Activated effector memory CD4-positive, alpha-beta T cell treated with anti-CD3 and anti-CD28 coated beads, Interleukin-2, amount 50 U/mL, for 16 hours (primary cell): ENCODE results near the gene PDGFB.

Source experiments
- DNase-seq: peaks from one replicate; pipeline ENCODE4 v3.0.0-alpha.2; 2020

PDGFB gene

GRCh38 chr22:39223091-39223710 is 21.6 kb downstream of the PDGFB start:
- no peak for DNase-seq

DNA sequence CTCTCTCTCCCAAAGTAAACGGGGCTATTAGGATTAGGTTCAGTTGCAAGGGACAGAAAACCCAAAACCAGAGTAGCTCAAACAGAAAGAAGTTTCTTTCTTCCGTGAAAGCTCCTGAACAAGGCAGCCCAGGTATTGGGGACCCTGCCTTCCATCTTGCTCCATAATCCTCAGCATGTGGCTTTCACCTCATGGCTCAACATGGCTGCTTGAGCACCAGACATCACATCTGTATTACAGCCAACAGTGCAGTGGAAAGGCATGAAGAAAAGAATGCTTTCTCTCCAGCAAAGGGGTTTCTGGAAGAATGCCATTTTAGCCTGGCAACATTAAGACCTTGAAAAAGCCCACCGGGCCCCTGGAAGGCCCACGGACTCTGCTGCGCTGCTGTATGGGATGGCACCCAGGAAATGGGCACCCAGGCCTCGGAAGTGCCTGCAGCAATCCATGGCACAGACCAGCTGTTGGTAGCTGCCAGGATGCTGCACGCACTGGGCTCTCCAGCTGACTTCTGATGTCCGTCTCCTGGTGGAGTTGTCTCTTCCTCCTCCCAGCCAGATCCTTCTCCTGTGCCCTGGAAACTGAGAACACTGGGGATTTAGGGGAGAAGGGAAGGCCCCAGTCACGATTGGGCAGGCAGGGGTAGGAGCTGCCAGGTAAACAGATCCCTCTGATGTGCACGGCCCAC is 22.6 kb downstream of the PDGFB start:
- DNase-seq: no peak

GRCh38 chr22:39220890-39221850 is 23.6 kb downstream of the PDGFB start:
- no peak for DNase-seq

GRCh38 chr22:39220450-39220849 is 24.3 kb downstream of the PDGFB start:
- peak; percentile 21 for DNase-seq

- DNase-seq: peak; percentile 44
Measured at GRCh38 chr22:39219071-39220039, 25.4 kb downstream of the PDGFB start.

DNA sequence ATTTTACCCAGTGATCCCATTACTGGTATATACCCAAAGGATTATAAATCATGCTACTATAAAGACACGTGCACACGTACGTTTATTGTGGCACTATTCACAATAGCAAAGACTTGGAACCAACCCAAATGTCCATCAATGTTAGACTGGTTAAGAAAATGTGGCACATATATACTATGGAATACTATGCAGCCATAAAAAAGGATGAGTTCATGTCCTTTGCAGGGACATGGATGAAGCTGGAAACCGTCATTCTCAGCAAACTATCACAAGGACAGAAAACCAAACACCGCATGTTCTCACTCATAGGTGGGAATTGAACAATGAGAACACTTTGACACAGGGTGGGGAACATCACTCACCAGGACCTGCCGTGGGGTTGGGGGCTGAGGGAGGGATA is 26.4 kb downstream of the PDGFB start:
- DNase-seq: peak; percentile 38

DNA sequence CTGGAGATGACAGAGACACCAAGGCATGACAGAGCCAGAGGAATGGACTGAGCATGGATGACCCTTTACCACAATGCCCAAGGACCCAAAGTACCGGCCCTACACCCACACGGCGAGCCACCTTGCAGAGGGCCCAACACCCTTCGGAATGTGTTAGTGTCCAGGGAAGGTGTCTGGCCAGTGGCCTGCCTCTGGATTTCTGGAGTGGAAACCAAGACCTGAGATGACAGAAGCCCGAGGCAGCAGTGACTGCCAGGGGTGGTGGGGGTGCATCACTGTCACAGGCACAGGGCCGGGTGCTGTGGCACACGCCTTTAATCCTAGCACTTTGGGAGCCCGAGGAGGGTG is 28.7 kb downstream of the PDGFB start:
- DNase-seq: peak; percentile 38

DNA sequence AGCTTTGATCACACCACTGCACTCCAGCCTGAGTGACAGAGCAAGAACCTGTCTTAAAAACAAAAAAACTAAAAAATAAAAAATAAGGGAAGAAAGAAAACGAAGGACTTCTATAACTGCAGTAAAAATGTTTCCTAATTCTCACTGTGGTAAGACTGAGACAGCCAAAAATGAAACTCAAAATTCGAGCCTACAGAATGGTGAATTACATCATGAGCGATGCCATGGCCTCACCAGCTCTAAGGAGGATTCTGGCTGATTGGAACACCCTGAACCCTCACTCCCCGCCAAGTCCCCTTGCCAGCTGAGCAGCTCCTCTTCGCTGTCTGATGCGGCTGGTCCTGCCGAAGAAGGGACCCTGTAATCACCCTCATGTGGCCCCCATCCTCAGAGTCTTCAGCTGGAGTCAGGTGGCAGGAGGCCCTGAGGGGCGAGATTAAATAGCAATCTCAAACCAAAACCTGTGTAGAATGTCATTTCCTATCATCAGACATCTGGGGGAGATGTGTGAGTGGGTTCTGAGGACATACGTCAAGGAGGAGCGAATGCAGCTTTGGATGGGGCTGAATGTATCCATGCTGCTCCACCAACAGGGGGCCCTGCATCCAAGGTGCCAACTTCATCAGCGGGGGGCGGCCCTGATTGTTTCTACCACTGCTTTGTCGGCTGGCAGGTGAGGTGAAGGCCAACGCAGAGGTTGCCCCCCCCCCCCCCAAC is 29.2 kb downstream of the PDGFB start:
- DNase-seq: peak; percentile 67

GRCh38 chr22:39215070-39215396 is 29.7 kb downstream of the PDGFB start:
- DNase-seq: peak; percentile 24

GRCh38 chr22:39214383-39215069 is 30.3 kb downstream of the PDGFB start:
- DNase-seq: peak; percentile 58

DNA sequence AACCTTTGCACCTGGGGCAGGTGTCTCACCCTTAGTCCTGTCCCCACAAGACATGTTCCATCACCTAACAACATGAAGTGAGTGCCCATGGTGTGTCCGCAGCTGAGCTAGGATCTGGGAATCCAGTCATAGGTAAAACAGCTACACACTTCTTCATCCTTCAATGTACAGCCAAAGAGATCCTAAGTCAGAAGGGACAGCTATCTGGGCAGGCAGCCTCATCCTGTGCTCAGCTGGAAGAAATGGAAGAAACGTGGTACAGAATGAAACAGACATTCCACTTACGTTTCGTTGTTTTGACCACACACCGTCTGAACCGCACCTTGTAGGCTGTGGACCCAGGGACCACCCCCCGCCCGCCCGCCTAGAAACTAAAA is 30.8 kb downstream of the PDGFB start:
- peak; percentile 37 for DNase-seq

- peak; percentile 22 for DNase-seq
Measured at GRCh38 chr22:39212721-39213376, 31.9 kb downstream of the PDGFB start.

DNA sequence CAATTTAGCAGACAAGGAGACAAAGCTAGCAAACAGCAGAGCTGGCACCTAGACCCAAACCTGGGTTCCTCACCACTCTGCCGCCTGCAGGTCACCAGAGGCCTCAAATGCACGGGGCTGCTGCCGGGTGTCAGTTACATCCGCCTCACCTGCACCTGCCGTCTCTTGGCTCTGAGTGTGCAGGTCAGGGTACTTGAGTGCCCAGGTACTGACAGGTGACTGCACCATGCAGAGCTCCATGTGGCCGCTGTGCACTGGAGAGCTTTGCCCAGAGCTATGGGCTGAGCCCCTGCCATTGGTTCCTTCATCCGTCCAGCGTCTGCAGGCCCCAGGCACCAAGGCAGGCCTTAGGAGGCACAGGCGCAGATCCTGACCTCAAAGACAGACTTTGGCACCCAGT is 35.0 kb downstream of the PDGFB start:
- peak; percentile 53 for DNase-seq

DNA sequence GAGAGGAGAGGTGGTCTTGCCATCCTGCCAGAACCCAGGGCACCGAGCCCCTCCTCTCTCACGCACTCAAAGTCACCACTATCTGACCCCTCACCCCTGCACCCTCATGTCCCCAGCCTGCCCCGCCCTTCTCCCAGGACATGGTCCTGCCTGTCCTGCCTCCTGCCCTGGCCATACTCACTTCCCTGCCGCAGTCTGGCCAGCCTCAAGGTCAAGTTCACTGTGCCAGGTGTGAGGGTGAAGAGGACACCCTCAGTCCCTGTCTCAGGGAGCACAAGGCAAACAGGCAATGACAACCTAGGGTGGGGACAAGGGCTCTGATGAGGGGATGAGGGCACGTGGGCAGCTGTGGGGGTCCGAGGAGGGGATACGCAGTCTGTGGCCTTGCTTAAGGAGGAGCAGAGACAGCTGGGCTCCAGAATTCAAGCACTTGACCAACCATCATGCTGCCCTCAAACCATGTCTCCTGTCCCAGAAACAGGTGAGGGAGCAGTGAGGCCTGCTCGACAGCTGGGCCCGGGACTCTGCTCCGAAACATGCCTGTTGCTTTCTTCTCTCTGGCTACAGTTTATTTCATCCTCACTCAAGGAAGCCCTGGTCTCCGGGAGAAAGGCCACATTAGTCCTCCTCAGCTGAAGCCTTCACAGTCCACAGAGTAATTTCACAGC is 36.6 kb downstream of the PDGFB start:
- DNase-seq: peak; percentile 48

- DNase-seq: peak; percentile 60
Measured at GRCh38 chr22:39207141-39208012, 37.4 kb downstream of the PDGFB start.

DNA sequence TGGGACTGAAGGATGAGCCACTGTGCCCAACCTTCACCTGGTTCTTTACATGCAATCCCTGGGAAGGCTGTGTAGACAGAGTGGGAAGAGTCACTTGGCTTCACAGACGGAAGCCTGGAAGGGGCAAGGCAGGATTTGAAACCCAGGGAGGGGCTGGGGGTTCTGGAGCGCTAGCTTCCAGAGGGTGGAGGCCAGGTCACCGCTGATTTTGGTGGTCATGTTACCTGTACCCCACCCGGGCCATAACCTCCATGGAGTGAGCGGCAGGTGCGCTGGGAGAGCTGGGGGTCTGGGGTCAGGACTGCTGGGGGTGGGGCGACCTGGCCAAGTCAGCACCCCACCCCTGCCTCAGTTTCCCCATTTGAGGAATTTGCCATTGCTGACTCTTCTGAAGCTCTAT is 38.3 kb downstream of the PDGFB start:
- DNase-seq: peak; percentile 46

GRCh38 chr22:39205344-39206021 is 39.3 kb downstream of the PDGFB start:
- peak; percentile 62 for DNase-seq

DNA sequence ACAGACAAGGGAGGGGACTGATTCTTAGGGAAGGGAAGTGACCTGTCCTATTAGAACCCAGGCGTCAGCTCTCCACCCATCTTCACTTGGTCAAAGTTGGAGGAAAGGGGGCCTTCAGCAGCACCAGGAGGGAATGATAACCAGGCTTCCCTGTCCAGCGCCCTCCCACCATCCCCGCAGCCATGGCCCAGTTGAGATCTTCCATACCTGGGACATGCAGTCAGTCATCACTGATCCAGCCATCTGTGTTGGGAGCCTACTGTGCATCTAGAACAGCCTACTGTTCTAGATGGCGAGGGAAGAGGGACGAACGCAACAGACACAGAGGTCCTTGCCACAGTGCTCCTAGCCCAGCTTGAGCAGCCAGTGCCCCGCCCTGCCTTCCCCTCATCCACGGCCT is 40.6 kb downstream of the PDGFB start:
- DNase-seq: no peak

DNA sequence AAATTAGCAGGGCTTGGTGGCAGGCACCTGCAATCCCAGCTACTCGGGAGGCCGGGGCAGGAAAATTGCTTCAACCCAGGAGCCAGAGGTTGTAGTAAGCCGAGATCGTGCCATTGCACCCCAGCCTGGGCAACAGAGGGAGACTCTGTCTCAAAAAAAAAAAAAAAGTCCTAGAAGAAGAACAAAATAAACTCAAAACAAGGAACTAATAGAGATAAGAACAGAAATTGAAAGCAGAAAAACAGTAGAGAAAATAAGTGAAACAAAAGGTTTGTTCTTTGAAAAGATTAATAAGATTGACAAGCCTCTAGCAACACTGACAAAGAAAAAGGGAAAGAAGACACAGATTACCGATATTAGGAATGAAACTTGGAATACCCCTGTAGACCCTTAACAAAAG is 47.2 kb downstream of the PDGFB start:
- no peak for DNase-seq
